NCI-H2171 (cell line): ENCODE results near the gene CCDC57.
A peak's percentile ranks its signal among the peaks of the same experiment; 100 is the strongest.
"Not testable (repeated sequence)": the region's sequence is repeated elsewhere in the genome, so short reads cannot be mapped to it uniquely, and the experiment has no call there.

Experiments used
- DNase-seq: peaks from one replicate; lab custom pipeline; 2025; lab: John Stamatoyannopoulos, UW

The CCDC57 gene

DNA sequence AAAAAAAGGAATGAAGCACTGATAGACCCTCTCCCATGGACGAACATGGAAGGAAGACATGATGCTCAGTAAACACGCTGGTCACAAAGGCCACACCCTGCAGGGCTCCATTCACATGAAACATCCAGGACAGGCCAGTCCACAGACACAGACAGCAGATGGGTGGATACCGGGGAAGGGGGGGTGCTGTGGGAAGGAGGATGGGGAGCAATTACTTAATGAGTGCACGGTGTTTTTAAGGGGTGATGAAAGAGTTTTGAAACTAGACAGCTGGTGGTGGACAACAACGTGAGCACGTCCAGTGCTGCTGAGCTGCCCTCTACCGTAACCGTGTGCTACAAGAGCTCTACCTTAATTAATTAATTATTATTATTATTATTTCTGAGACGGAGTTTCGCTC is 10.2 kb upstream of the CCDC57 start:
- no peak for DNase-seq

GRCh38 chr17:82221341-82221902 is 8.8 kb upstream of the CCDC57 start:
- DNase-seq, result no peak

DNA sequence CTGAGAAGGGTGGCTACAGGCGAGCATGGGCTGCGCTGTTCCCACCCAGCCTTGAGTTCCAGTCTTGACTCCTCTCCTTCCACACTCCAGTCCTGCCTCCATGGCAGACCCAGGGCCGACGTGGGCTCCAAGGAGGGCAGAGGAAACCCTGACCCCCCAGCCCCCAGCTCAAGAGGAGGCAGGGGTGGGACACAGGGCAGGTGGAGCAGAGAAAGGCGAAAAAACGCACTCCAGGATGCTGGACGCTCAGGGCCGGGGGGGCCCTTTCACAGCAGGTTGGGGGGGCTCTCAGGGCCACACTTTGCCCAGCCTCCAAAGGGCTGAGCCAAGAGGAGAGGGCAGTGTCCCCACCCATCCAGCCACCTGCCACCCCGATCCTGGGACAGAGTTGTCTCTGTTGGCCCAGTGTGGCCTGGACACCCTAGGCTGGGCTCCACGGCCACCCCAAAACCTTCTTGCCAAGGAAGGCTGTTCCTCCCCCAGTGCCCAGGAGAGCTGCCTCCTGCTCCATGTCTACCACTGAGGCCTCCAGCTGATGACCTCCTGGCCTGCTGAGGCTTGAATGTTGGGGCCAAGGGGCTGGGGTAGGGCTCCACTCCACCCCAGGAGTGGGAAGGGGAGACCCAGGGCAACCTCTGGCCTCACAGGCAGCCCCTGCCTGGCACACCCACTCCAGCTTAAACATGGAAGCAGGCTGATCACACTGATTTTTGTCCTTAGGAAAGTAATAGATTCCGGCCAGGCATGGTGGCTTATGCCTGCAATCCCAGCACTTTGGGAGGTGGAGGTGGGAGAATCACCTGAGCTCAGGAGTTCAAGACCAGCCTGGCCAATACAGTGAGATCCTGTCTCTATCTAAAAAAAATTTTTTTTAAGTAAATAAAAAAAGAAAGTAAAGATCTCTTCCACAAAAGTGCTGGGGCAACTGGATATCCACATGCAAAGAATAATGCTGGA is 7.4 kb upstream of the CCDC57 start:
- DNase-seq, result no peak

GRCh38 chr17:82219083-82219482 is 6.4 kb upstream of the CCDC57 start:
- no peak for DNase-seq

GRCh38 chr17:82218349-82219075 is 5.9 kb upstream of the CCDC57 start:
- no peak for DNase-seq

- no peak for DNase-seq
Measured at GRCh38 chr17:82217530-82218204, 5.0 kb upstream of the CCDC57 start.

DNA sequence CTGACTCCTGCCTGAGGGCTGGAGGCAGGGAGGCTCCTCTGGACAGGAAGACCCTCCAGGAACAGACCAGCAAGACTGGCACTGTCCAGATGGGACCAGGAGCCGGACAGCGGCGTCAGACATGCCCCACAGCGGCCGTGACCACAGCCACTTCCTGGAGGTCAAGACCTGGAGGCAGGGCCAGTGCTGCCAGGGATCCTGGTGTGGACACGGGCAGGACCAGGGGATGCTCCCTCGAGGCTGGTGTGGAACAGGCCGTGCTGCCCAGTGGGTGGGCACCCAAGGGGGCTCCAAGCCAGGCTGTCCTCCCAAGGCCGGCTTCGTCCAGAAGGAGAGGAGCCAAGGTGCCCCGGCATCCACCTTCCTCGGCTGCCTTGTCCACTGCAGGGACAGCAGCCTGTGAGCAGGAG is 4.5 kb upstream of the CCDC57 start:
- DNase-seq, result no peak

GRCh38 chr17:82216301-82217119 is 3.9 kb upstream of the CCDC57 start:
- no peak for DNase-seq

GRCh38 chr17:82215972-82216300 is 3.3 kb upstream of the CCDC57 start:
- no peak for DNase-seq

- no peak for DNase-seq
Measured at GRCh38 chr17:82215095-82215971, 2.7 kb upstream of the CCDC57 start.

DNA sequence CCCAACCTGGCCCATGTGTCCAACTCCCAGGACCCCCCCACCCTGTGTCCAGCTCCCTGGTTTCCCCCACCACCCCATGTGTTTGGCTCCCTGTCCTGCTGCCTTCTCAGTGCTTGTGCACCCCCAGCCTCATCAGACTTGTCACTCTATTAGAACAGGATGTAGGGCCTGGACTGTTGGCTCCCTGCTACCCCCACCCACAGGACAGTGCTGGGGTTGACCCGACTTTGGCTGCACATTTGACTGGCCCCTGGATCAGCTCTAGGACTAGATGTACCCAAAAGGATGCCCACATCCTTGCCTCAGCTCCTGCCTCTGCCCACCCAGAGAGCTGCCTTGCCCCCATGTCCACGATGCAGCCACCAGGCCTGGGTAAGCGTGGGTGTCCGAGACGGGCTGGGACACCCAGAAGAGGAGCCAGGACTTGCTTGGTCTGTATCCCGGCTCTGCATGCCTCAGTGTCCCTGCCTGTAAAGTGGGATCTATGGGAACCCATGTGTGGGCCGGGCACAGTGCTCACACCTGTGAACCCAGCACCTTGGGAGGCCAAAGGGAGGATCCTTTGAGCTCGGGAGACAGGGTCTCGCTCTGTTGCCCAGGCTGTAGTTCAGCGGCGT is 1.5 kb upstream of the CCDC57 start:
- DNase-seq, result no peak

DNA sequence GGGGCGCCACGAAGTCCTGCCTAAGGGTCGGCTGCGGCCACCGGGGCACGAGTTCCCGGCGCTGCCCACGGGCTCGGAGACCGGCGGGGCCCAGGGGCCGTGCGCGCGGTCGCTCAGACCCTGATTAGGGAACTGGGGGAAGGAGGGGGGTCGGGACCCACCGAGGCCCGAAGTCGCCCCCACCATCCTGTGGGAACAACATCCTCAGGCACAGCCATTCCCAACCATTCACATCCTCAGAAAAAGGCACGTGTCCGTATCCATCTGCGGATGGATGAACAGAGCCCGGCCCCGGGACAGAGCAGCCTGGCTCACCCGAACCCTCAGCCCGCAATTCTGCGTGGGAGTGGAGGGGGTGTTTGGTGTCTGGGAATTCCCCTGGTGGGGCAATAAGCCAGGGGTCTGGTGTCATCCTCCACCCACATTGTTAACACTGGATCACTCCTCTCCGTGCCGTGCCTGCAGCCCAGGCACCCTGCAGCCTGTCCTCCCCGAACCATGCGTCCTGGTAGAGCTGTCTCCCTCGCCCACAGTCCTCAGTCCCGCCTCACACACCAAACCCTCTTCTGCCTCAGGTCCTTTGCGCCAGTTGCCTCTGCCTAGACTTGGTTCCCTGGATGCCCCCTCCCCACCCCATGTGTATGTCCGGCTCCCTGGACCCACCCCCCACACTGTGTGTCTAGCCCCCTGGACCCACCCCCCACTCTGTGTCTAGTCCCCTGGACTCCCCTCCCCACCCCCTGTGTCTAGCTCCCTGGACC is 789 bp upstream of the CCDC57 start:
- peak; percentile 72 for DNase-seq

GRCh38 chr17:82210655-82211054 is 2.0 kb downstream of the CCDC57 start:
- not testable (repeated sequence) for DNase-seq

GRCh38 chr17:82205720-82206508 is 6.7 kb downstream of the CCDC57 start:
- peak; percentile 71 for DNase-seq

GRCh38 chr17:82204831-82205719 is 7.6 kb downstream of the CCDC57 start:
- DNase-seq, result peak; percentile 49

DNA sequence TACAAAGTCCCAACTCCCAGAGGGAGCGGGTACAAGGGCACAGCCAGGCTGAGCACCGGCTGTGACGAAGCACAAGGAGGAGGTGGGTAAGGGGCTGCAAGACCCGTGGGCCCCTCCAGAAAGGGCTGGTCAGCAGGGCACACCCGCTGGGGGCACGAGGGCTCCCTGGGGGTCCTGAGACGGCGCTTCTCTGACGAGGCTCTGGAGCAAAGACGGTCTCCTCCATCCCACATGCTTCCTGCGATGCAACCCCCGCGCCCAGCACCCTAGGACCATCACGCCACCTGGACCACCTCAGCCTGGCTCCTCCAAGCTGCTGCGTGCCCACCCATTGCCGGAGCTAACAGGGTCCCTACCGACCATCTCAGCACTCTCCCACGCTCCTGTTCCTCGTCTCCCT is 8.7 kb downstream of the CCDC57 start:
- no peak for DNase-seq

GRCh38 chr17:82202981-82203380 is 9.7 kb downstream of the CCDC57 start:
- no peak for DNase-seq
